SK-N-SH (cell line): ENCODE data around the gene STEEP1. TPM values are rescaled to one million over a fixed set of nuclear protein-coding genes. Genes with fewer than 3 reads are reported as not detected.

Experiments
- CTCF ChIA-PET: fragments of 300-600, 350-600 bp; formaldehyde crosslinking; extraction: SDS; loops from one replicate; lab custom pipeline; 2021; lab: Yijun Ruan, JAX
- POLR2A ChIA-PET: fragments of 350-600 bp; sonication (Branson Sonifier 250); formaldehyde crosslinking; extraction: SDS; loops from one replicate; lab custom pipeline; 2020; ENCODE audit warnings: antibody characterized with exemption, inconsistent platforms; lab: Yijun Ruan, JAX
- DNase-seq: peaks from one replicate; pipeline ENCODE4 v3.0.0; 2012
- H2AFZ ChIP-seq: fragments of 200-600 bp; sonication (generic); 2 replicates; pipeline ENCODE4 v1.8.1; 2016; ENCODE audit warnings: antibody characterized with exemption, mild to moderate bottlenecking, low read depth
- H3F3A ChIP-seq: fragments of 200-600 bp; sonication (generic); replicated peaks from 2 replicates; pipeline ENCODE3; 2016; ENCODE audit warnings: antibody characterized with exemption, mild to moderate bottlenecking; ENCODE audit not compliant: insufficient read depth
- H3K27ac ChIP-seq, 2 experiments: fragments of 200-500 bp in 1 of 2; fragments of 200-600 bp in 1 of 2; sonication (Bioruptor generic) in 1 of 2; sonication (generic), shearing (Covaris generic) in 1 of 2; 2 replicates each; pipeline versions ENCODE4 v1.5.1 to v1.6.1; 2014 to 2016; ENCODE audit warnings: low read depth in 2 of 2, inconsistent platforms in 1 of 2, low read length in 1 of 2, mild to moderate bottlenecking in 1 of 2, mixed read lengths in 1 of 2
- H3K27me3 ChIP-seq: fragments of 200-600 bp; sonication (generic), shearing (Covaris generic); 2 replicates; pipeline ENCODE4 v1.6.1; 2016; ENCODE audit warnings: mixed run types; ENCODE audit not compliant: insufficient read depth
- H3K36me3 ChIP-seq, 2 experiments: fragments of 200-500 bp in 1 of 2; fragments of 200-600 bp in 1 of 2; sonication (Bioruptor generic) in 1 of 2; sonication (generic) in 1 of 2; replicated peaks in 1 of 2; 2 replicates each; pipeline versions ENCODE3 to v1.5.1; 2014 to 2016; ENCODE audit warnings: low read length in 1 of 2, mild to moderate bottlenecking in 1 of 2; ENCODE audit not compliant: insufficient read depth in 2 of 2, control insufficient read depth in 1 of 2
- H3K4me1 ChIP-seq, 2 experiments: fragments of 200-500 bp in 1 of 2; fragments of 200-600 bp in 1 of 2; sonication (Bioruptor generic) in 1 of 2; sonication (generic), shearing (Covaris generic) in 1 of 2; 2 replicates each; pipeline versions ENCODE4 v1.5.1 to v1.6.1; 2014 to 2016; ENCODE audit warnings: low read depth in 1 of 2, low read length in 1 of 2, mixed run types in 1 of 2; ENCODE audit not compliant: insufficient read depth in 2 of 2, control insufficient read depth in 1 of 2
- H3K4me2 ChIP-seq: fragments of 200-600 bp; sonication (generic), shearing (Covaris generic); 2 replicates; pipeline ENCODE4 v1.6.1; 2017; ENCODE audit warnings: mixed run types
- H3K4me3 ChIP-seq, 2 experiments: fragments of 200-500 bp in 1 of 2; fragments of 200-600 bp in 1 of 2; sonication (Bioruptor generic) in 1 of 2; sonication (generic), shearing (Covaris generic) in 1 of 2; 2 replicates each; pipeline versions ENCODE4 v1.5.1 to v1.8.1; 2014 to 2016; ENCODE audit warnings: low read depth in 2 of 2, inconsistent platforms in 1 of 2, low read length in 1 of 2, mild to moderate bottlenecking in 1 of 2, mixed read lengths in 1 of 2, moderate library complexity in 1 of 2
- H3K79me2 ChIP-seq: fragments of 200-600 bp; sonication (generic); 2 replicates; pipeline ENCODE4 v1.8.1; 2017; ENCODE audit warnings: mild to moderate bottlenecking; ENCODE audit not compliant: insufficient read depth
- H3K9ac ChIP-seq: fragments of 200-600 bp; sonication (generic); 2 replicates; pipeline ENCODE4 v1.6.1; 2017; ENCODE audit warnings: mixed run types
- H3K9me2 ChIP-seq: fragments of 200-600 bp; sonication (generic); 2 replicates; pipeline ENCODE4 v1.6.1; 2017; ENCODE audit warnings: mixed run types
- H3K9me3 ChIP-seq: fragments of 200-600 bp; sonication (generic); 2 replicates; pipeline ENCODE4 v1.6.1; 2017; ENCODE audit warnings: mixed run types, mild to moderate bottlenecking, moderate library complexity
- H4K20me1 ChIP-seq: fragments of 200-600 bp; sonication (generic); 2 replicates; pipeline ENCODE4 v1.6.1; 2017; ENCODE audit warnings: mild to moderate bottlenecking, mixed run types; ENCODE audit not compliant: insufficient read depth
- CHD2 ChIP-seq: fragments of 150-350 bp; IDR thresholded peaks from 2 replicates; pipeline ENCODE4 v1.6.1; 2018; ENCODE audit warnings: low read length; ENCODE audit not compliant: partially characterized antibody
- FOXM1 ChIP-seq: IDR thresholded peaks from 2 replicates; pipeline ENCODE4 v1.4.0; 2012; ENCODE audit warnings: low read depth, mild to moderate bottlenecking
- GATA2 ChIP-seq: sonication (generic); formaldehyde crosslinking; IDR thresholded peaks from 2 replicates; pipeline ENCODE4 v1.5.0; 2020; ENCODE audit warnings: mild to moderate bottlenecking, missing genetic modification reagents
- JUND ChIP-seq: IDR thresholded peaks from 2 replicates; pipeline ENCODE4 v1.4.0; 2012
- MAX ChIP-seq: IDR thresholded peaks from 2 replicates; pipeline ENCODE4 v1.4.0; 2012; ENCODE audit warnings: low read depth
- MEF2A ChIP-seq: IDR thresholded peaks from 2 replicates; pipeline ENCODE4 v1.4.0; 2012; ENCODE audit warnings: low read depth, borderline replicate concordance
- RAD21 ChIP-seq: IDR thresholded peaks from 2 replicates; pipeline ENCODE4 v1.6.1; 2012; ENCODE audit warnings: mild to moderate bottlenecking, low read length
- RCOR1 ChIP-seq: fragments of 150-350 bp; IDR thresholded peaks from 2 replicates; pipeline ENCODE4 v1.6.1; 2017; ENCODE audit warnings: antibody characterized with exemption, low read length
- REST ChIP-seq: IDR thresholded peaks from 2 replicates; pipeline ENCODE4 v1.6.1; 2012; ENCODE audit warnings: mild to moderate bottlenecking, low read depth, low read length, moderate library complexity
- RFX5 ChIP-seq: IDR thresholded peaks from 2 replicates; pipeline ENCODE4 v1.6.1; 2012; ENCODE audit warnings: mild to moderate bottlenecking, improper control_type of control experiment, low read length
- RXRA ChIP-seq: IDR thresholded peaks from 2 replicates; pipeline ENCODE4 v1.4.0; 2012; ENCODE audit warnings: low read depth, mild to moderate bottlenecking, borderline replicate concordance
- TAF1 ChIP-seq: IDR thresholded peaks from 2 replicates; pipeline ENCODE4 v1.6.1; 2012; ENCODE audit warnings: low read depth, mild to moderate bottlenecking, low read length, moderate library complexity, borderline replicate concordance
- TCF12 ChIP-seq: IDR thresholded peaks from 2 replicates; pipeline ENCODE4 v1.4.0; 2012
- TEAD4 ChIP-seq: IDR thresholded peaks from 2 replicates; pipeline ENCODE4 v1.4.0; 2012; ENCODE audit warnings: mild to moderate bottlenecking, borderline replicate concordance; ENCODE audit not compliant: insufficient read depth
- YY1 ChIP-seq: IDR thresholded peaks from 2 replicates; pipeline ENCODE4 v1.4.0; 2012; ENCODE audit warnings: low read depth, mild to moderate bottlenecking
- WGBS: methylation state at CpG from one replicate; pipeline ENCODE4 v1.1.6; 2017; ENCODE audit warnings: low lambda C conversion rate; 5-methylcytosine and 5-hydroxymethylcytosine counted together
- polyA plus RNA-seq, 3 experiments: library from polyadenylated mRNA; depleted of rRNA; stranded (reverse); fragments of >200 nt; gene quantifications; 2 replicates each; pipeline ENCODE4 v1.2.3, GENCODE V29; 2012
- TF ChIP-seq, protein P1 (sequence below): IDR thresholded peaks from 2 replicates; pipeline ENCODE4 v1.4.0; 2012; ENCODE audit warnings: low read depth, borderline replicate concordance

The STEEP1 gene
- polyA plus RNA-seq, 1 of the 3 experiments (the other 2 are of a cell fraction): 19.2 TPM

DNA sequence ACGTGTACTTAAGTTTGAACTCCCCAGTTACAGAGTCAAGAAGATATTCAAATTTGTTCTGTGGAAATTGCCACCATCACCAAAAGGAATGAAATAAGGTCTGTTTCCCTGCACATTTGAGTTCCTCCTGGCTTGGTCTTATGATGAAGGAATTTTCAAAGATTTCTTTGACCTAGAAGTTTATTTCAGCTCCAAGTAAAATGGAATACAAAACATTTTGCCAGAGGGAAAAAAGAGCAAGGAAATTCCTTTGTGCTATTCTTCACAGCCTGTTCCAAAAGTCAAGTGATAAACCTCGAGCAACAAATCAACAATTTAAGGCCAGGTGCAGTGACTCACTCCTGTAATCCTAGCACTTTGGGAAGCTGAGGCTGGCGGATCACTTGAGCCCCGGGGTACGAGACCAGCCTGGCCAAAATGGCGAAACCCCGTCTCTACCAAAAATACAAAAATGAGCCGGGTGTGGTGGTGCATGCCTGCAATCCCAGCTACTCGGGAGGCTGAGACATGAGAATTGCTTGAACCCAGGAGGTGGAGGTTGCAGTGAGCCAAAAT is 37.6 kb upstream of the STEEP1 start (continued):
- no peak for TF ChIP-seq RCOR1
- no peak for TF ChIP-seq RFX5
- no peak for TF ChIP-seq JUND
- no peak for TF ChIP-seq FOXM1
- no peak for TF ChIP-seq GATA2 (CRISPR knock-in tag)
- no peak for TF ChIP-seq YY1
- TF ChIP-seq MEF2A: no peak

GRCh38 chrX:119589810-119590209 is 24.6 kb upstream of the STEEP1 start:
- 46% methylated on average over 5 of the region's 5 CpGs for WGBS
- Histone ChIP-seq H3K9me2 (no peaks in the 10 kb centered on the region), H3K4me3 (no peak overlapping the region), H3K79me2 (peaks cover 12% of the 10 kb centered on the region; the same call in 1 of the 2 replicates), H3K9me3 (no peaks in the 10 kb centered on the region), H3K36me3 (peaks cover 4 to 23% of the 10 kb centered on the region in 2 experiments), H3K27ac (no peak overlapping the region), H3K9ac (no peak overlapping the region), H3F3A (no peaks in the 10 kb centered on the region), H4K20me1 (no peaks in the 10 kb centered on the region), H3K27me3 (no peaks in the 10 kb centered on the region; the same call in 1 of the 2 replicates), H2AFZ (no peak overlapping the region), H3K4me1 (no peaks in the 10 kb centered on the region), H3K4me2 (no peak overlapping the region)
- DNase-seq: no peak
- ChIA-PET CTCF (interaction anchor here (1.5 kb wide), 1 partner anchor 20 kb away, joined by 7 read pairs; no protein-coding TSS in a partner anchor), POLR2A (no interaction called here)
- TF ChIP-seq REST (no peak), CHD2 (no peak), RFX5 (no peak), TAF1 (no peak), RXRA (no peak), TEAD4 (no peak), TCF12 (no peak), YY1 (no peak), RAD21 (no peak), MAX (no peak)
- TF ChIP-seq, protein P1, sequence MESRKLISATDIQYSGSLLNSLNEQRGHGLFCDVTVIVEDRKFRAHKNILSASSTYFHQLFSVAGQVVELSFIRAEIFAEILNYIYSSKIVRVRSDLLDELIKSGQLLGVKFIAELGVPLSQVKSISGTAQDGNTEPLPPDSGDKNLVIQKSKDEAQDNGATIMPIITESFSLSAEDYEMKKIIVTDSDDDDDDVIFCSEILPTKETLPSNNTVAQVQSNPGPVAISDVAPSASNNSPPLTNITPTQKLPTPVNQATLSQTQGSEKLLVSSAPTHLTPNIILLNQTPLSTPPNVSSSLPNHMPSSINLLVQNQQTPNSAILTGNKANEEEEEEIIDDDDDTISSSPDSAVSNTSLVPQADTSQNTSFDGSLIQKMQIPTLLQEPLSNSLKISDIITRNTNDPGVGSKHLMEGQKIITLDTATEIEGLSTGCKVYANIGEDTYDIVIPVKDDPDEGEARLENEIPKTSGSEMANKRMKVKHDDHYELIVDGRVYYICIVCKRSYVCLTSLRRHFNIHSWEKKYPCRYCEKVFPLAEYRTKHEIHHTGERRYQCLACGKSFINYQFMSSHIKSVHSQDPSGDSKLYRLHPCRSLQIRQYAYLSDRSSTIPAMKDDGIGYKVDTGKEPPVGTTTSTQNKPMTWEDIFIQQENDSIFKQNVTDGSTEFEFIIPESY: no peak
